NOMO-1 treated with dmso at 0.1 percent for 144 hours (cell line): Measurements from ENCODE around the gene GAS2L1.
"Not testable (repeated sequence)": the region's sequence is repeated elsewhere in the genome, so short reads cannot be mapped to it uniquely, and the experiment has no call there.

ENCODE experiments used
- DNase-seq: peaks from one replicate; lab custom pipeline; 2025; ENCODE audit not compliant: unreplicated experiment; lab: John Stamatoyannopoulos, UW

The GAS2L1 gene

GRCh38 chr22:29340566-29340965, 34.1 kb downstream of the GAS2L1 start:
- no peak for DNase-seq

DNA sequence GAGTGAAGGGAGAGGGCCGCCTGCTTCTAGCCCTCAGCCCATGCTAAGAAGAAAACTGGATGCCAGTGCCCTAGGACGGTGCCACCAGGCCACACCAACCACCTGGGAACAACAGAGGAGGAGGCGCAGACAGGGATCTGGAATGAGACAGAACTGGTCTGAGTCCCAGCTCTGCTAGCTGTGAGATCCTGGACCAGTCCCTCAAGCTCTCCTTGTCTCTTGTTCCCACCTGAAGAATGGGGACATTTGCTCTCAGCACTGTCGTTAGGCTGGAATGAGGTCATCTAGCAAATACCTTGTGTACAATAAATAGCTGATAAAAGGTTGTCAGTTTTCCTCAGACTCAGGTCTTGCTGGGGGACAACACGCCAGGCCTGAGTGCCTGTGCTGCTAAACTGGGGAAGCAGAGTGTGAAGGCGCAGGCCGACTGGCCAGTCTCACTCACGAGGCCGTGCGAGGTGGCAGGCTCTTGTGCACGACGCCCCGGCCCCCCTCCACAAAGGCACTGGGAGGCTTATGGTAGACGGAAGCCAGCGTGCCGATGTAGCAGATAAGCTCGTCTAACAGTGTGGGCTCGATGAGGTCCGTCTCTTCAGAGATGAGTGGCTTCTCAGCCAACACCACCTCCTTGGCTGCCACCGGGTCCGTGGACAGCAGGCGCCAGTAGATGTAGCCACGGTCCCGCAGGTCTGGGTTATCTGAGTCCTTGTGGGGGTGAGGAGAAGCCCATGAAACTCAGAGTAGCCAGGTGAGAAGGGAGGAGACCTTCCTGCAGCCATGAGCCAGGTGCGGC, 34.8 kb downstream of the GAS2L1 start:
- DNase-seq = no peak

DNA sequence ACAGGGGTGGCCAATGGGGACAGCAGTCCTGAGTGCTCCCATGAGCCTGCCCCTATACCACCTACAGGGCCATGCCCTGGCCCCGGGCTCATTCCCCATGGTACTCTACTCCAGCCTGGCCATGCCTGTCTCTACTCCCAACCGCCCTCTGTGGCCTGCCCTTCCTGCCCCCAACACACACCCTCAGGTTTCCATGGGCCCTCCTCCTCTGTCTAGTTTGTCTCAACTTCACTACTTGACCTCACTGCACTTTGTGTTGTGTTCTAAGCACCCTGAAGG, 35.3 kb downstream of the GAS2L1 start:
- DNase-seq = no peak

DNA sequence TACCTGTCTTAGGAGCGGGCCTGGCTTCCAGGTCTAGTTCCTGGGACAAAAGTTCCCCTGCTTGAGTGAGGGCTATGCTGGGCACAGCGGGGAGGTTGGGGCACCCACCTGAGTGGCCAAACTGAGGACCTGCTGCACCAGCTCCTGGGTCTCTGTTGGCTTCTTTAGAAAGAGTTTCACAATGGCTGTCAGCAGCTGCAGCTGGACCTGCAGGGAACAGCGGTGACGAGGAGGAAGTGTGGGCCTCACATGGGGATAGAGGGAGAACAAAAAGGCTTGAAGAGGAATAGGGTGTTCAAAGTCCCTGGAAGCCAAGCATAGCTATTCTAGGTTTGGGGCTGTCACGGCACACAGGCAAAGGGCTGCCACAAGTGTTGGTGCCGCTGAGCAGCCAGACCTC, 35.7 kb downstream of the GAS2L1 start:
- no peak for DNase-seq

GRCh38 chr22:29342577-29343312, 36.3 kb downstream of the GAS2L1 start:
- no peak for DNase-seq

GRCh38 chr22:29343313-29343805, 36.9 kb downstream of the GAS2L1 start:
- no peak for DNase-seq

DNA sequence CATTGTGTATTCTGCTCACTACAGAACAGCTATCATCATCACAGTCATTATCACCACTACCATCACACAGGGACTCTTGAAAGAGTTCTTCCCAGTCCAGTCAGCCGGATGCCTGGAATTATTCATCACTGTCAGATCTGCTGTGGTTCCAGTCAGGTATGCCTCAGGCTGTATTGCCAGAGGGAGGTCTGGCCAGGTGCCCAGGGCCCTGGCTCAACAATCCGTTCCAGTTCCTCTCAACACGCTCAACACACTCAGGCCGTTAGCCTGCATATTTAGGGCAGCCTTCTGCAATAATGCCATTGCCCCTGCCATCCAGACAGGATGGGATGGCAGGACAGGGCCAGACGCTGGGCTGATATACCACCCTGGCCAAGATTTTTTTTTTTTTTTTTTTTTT, 37.7 kb downstream of the GAS2L1 start:
- no peak for DNase-seq

DNA sequence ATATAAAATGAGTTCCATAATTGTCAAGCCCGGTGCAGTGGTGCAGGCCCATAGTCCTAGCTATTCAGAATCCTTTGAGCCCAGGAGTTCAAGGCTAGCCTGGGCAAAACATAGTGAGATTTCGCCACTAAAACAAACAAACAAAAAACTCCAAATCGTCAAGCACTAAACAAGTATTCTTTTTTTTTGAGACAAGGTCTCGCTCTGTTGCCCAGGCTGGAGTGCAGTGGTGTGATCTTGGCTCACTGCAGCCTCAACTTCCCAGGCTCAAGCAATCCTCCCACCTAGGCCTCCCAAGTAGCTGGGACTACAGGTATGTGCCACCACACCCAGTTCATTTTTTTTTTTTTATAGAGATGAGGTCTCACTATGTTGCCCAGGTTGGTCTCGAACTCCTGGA, 38.4 kb downstream of the GAS2L1 start:
- not testable (repeated sequence) for DNase-seq

- no peak for DNase-seq
These were observed 39.5 kb downstream of the GAS2L1 start for GRCh38 chr22:29345932-29346331.

DNA sequence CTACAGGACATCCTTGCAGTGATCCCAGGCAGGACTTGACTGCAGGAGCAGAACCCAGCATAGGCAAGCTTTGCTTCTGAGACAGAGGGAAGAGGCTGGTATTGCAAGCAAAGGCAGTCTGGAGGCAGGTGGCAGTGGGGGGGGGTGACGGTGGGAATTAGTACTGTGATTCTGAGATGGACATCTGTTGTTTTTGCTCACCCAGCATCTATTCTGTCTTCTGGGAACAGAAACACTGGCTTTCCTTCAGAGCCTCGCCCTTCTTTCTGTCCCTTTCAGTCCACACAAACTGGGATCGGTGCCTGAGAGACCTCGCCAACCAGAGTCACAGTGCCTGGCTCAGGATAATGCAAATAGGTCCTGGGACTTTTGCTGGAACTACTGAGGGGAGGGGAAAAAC, 40.2 kb downstream of the GAS2L1 start:
- DNase-seq = no peak

DNA sequence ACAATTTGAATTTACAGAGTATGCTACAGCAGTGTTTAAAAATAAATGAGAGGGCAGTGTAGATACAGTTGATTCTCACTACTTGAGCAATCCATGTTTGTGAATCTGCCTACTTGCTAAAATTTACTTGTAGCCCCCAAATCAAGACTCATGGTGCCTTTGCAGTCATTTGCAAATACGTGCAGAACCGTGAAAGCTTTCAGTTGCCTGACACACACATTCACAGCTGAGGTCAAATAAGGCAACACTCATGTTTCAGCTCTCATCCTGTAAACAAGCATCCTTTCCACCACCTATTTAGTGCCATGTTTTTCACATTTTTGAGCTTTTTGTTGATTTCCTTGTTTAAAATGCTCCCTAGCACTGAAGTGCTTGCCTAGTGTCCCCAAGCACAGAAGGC, 41.6 kb downstream of the GAS2L1 start:
- DNase-seq = no peak

- no peak for DNase-seq
These were observed 42.5 kb downstream of the GAS2L1 start for GRCh38 chr22:29348956-29349355.

GRCh38 chr22:29351042-29351441, 44.6 kb downstream of the GAS2L1 start:
- no peak for DNase-seq

GRCh38 chr22:29351891-29352290, 45.4 kb downstream of the GAS2L1 start:
- DNase-seq = no peak

- no peak for DNase-seq
These were observed 46.3 kb downstream of the GAS2L1 start for GRCh38 chr22:29352778-29353177.

DNA sequence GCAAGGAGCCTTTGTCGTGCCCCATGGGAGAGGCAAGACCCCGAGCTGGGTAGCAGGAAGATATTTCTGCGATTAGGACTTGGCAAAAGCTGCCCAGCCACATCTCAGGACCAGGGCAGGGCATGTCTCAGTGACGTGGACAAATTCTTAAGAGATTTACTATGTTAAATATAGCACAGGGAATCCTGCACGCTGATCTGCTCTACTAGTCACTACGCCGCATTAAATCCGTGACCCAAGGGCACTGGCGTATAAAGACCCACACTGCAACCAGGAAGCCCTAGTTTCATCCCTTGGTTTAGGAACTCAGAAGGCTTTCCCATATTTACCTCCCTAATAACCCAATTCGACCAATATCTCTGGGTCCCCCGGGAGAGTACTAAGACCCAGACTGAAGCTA, 46.8 kb downstream of the GAS2L1 start:
- DNase-seq = no peak

DNA sequence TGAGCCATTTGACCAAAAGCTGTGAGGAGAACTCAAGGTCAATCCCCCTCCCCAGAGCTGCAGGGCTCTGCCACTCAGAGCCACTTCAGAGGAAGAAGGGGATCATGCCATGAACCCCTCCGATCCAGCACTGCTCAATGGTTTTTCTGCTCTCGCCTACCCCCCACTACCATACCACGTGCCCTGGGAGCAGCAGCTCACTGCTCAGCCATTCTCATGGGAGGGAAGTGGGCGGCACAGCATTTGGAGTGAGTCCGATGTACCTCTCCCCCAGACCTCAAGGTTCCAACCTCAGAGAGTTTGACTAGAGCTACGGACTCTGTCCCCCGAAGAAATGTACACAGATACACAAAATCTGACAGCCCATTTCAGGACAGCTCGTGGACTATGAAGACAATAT, 47.4 kb downstream of the GAS2L1 start:
- DNase-seq = no peak

DNA sequence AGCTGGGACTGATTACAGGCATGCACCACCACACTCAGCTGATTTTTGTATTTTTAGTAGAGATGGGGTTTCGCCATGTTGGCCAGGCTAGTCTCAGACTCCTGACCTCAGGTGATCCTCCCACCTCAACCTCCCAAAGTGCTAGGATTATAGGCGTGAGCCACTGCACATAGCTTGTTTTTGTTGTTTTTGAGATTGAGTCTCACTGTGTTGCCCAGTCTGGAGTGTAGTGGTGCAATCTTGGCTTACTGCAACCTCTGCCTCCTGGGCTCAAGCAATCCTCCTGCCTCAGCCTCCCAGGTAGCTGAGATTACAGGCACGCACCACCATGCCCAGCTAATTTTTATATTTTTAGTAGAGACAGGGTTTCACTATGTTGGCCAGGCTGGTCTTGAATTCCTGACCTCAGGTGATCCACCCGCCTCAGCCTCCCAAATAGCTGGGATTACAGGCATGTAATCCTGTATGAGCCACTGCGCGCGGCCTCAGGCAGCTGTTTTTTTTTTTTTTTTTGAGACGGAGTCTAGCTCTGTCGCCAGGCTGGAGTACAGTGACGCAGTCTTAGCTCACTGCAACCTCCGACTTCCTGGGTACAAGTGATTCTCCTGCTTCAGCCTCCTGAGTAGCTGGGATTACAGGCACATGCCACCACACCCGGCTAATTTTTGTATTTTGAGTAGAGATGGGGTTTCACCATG, 50.9 kb downstream of the GAS2L1 start:
- DNase-seq = not testable (repeated sequence)

DNA sequence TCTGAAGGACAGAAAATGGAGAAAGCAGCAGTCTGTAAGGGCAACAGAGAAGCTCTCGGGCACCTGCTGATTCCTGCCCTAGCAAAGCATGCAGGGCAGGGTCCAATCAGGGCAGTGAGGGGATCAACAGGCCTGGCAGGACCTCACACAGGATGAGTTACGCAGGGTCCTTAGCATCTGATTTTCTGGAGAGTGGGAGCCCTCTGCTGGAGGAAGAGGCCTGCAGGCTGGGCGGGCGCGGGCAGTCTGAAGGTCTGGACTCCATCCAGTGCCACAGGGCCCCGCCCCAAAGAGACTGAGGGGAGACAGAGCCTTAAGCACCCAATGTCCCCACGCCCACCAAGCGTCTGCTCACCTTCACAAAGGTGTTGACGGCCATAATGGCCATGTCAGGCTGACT, 53.0 kb downstream of the GAS2L1 start:
- DNase-seq = no peak
